GM18498 (cell line): Measurements from ENCODE around the gene TICAM1.
A peak's percentile ranks its signal among the peaks of the same experiment; 100 is the strongest.
"Not testable (repeated sequence)": the region's sequence is repeated elsewhere in the genome, so short reads cannot be mapped to it uniquely, and the experiment has no call there.

ENCODE experiments used
- ATAC-seq: cut with Tn5 transposase; IDR thresholded peaks from one replicate; pipeline ENCODE4 v1.9.1; 2021; ENCODE audit warnings: mild to moderate bottlenecking, moderate library complexity; ENCODE audit not compliant: unreplicated experiment

Gene TICAM1

GRCh38 chr19:4831304-4831978, at the start of gene TICAM1:
Gene TICAM1 (minus strand): TSS chr19:4831712. CDS start chr19:4818377, 13,335 bp downstream.
- peak; percentile 66 for ATAC-seq

GRCh38 chr19:4879041-4879440, 47.5 kb upstream of the TICAM1 start:
- no peak for ATAC-seq

DNA sequence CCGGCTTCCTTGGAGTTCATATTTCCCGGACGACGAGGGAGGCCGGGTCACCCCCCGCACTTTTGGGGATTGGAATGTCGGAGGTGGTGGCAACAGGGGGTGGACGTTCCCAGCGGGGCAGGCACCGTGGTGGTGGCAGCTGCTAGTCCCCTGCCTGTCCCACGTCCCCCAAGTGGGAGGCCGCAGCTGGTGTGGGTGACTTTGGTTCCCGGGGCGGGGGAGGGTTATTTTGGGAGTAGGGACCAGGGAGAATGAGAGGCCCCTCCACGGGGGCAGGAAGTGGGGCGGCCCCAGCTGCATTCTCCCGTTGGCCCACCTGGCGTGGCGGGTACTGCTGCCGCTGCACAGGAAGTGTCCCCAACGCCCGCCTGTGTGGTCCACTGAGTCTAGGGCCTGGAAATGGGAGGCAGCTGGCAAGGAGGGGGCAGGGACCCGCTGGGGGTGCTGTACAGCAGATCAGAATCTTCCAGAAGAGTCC, 47.0 kb upstream of the TICAM1 start:
- ATAC-seq: no peak

DNA sequence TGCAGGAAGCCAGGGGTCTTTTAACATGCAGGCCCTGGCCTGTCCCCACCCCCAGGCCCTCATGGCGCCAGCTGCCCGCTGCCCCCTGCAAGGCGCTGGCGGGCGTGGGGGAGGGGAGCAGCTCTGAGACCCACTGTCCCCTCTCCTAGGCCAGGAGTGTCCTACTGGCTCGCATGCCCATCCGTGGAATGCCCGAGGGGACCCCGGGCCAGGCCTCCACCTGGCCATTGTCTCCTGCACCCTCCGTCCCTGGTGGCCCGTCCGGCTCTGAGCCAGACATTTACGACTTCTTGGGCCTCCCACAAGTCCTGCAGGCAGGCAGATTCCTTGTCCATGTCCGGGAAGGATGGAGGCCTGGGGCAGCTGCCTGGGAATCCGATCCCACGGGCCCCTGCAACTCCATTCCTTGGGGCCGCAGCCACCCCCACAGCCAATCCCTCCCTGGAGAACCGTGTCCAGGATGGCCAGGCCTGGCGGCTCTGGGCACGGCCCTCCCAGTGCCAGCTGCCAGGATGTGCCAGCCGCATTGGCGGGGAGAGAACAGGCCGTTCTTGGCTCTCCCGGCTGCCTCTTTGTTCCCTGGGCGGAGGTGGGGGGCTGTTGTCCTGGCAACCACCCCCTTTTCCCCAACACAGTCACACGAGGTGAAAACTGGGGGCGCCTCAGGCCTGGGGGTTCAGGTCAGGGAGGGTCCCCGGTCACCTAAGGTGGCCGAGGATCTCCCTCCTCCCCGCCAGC, 46.4 kb upstream of the TICAM1 start:
- ATAC-seq: no peak

DNA sequence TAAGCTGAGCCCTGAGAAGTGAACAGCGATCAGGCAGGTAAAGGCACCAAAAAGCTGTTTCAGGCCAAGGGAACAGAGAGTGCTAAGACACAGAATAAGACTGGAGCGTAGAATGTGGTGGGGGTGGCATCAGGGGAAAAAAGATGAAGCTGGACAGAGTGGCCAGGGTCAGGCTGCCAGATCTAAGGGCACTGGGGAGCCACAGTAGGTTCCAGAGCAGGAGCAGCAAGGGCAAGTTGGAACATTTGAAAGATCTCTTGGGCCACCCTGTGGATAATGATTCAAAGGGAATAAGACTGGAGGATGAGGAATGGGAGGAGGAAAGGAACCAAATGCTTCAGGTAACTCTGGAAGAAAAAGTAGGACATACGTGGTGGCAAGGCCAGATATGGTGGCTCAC, 42.4 kb upstream of the TICAM1 start:
- no peak for ATAC-seq

GRCh38 chr19:4871711-4872110, 40.2 kb upstream of the TICAM1 start:
- ATAC-seq: no peak

DNA sequence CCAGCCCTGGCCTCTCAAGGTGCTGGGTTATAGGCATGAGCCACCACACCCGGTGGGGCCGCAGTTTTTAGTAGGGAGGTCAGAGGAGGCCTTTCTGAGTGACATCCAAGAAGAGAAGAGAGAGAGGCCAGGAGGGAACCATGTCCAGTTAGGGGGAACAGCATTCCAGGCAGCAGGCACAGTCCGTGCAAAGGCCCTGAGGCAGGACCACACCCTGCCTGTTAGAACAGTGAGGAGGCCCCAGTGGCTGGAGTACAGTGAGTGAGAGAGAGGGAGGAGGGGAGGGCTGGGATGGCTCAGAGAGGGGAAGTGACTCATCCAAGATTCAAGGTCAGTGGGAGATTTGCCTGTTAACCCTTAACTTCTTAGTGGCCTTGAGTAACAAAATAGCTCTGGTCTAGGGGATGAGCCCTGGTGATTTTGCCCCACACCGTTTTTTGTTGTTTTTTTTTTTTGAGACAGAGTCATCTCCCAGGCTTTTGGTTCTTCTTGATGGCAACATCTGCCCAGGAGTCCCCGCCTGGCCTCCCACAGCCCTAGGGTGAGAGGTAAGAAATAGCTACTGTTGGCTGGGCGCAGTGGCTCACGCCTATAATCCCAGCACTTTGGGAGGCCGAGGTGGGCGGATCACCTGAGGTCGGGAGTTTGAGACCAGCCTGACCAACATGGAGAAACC, 38.7 kb upstream of the TICAM1 start:
- no peak for ATAC-seq

GRCh38 chr19:4868286-4868834, 36.8 kb upstream of the TICAM1 start:
- ATAC-seq: no peak

- ATAC-seq: peak; percentile 89
Measured at GRCh38 chr19:4867534-4868285, 36.2 kb upstream of the TICAM1 start, which contains the start of gene PLIN3. Gene PLIN3 (minus strand): TSS chr19:4867667. CDS start chr19:4861394, 6,273 bp downstream.

- ATAC-seq: no peak
Measured at GRCh38 chr19:4866595-4867424, 35.3 kb upstream of the TICAM1 start.

GRCh38 chr19:4861147-4861546, 29.6 kb upstream of the TICAM1 start:
- no peak for ATAC-seq

GRCh38 chr19:4859697-4860096, 28.2 kb upstream of the TICAM1 start:
- no peak for ATAC-seq

DNA sequence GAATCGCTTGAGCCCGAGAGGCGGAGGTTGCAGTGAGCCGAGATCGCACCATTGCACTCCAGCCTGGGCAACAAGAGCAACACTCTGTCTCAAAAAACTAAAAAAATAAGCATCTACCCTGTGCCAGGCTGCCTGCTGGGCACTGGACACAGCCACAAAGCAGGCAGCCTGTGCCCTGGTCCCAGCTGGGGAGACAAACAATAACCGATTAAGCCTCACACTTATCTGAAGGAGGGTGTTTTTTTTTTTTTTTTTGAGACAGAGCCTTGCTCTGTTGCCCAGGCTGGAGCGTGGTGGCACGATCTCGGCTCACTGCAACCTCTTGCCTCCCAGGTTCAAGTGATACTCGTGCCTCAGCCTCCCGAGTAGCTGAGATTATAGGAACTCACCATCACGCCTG, 25.0 kb upstream of the TICAM1 start:
- ATAC-seq: not testable (repeated sequence)

GRCh38 chr19:4853506-4853905, 22.0 kb upstream of the TICAM1 start:
- ATAC-seq: not testable (repeated sequence)

DNA sequence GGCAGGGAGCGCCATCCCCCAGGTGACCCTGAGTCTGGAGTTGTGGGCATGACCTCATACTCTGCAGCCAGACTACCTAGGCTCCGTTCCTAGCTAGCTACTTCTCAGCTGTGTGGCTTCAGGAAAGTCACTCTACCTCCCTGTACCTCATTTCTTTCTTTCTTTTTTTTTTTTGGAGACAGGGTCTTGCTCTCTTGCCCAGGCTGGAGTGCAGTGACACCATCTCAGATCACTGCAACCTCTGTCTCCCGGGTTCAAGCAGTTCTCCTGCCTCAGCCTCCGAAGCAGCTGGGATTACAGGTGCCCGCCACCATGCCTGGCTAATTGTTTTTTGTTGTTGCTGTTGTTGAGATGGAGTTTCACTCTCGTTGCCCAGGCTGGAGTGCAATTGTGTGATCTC, 21.0 kb upstream of the TICAM1 start:
- ATAC-seq: no peak

- ATAC-seq: no peak
Measured at GRCh38 chr19:4851551-4852290, 20.2 kb upstream of the TICAM1 start.

DNA sequence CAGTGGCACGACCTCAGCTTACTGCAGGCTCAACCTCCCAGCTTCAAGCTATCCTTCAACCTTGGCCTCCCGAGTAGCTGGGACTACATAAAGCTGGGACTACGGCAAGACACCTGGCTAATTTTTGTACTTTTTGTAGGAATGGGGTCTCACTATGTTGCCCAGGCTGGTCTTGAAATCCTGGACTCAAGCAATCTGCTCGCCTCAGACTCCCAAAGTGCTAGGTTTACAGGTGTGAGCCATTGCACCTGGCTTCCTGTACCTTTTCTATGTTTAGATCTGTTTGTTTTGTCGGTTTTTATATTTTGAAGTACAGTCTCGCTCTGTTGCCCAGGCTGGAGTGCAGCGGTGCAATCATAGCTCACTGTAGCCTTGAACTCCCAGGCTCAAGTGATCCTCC, 17.5 kb upstream of the TICAM1 start:
- ATAC-seq: no peak

DNA sequence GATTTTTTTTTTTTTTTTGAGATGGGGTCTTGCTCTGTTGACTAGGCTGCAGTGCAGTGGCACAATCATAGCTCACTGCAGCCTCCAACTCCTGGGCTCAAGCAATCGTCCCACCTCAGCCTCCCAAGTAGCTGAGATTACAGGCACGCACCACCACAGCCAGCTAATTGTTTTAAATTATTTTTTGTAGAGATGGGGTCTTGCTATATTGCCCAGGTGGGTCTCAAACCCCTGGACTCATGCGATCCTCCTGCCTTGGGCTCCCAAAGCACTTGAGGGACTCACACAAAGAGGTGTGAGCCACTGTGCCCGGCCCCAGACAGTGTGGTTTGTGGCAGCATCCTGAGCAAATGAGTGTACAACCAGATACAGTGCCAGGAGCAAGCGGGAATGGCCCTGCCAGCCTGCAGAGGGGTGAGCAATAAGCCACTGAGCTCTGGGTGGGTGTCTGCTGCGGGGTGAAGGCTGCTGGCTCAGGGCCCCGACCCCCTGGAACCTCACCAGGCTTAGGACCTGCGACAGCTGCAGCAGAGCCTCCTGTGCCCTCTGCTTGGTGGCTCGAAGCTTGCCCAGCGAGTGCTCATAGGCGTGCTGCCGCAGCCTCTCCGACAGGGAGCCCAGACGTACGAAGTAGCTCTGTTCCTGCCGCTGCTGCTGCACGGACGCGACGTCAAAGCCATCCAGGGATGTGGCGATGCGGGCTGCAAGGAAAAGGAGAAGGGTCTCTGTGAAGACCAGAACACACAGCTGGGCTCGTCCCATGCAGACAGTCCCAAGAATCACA, 15.9 kb upstream of the TICAM1 start:
- ATAC-seq: no peak
